Osteoblast (primary cell): ENCODE data around the gene BHLHE23. TPM values are rescaled to one million over a fixed set of nuclear protein-coding genes. Genes with fewer than 3 reads are reported as not detected.

ENCODE experiments used
- DNase-seq: peaks from one replicate; pipeline ENCODE4 v3.0.0; 2011; ENCODE audit warnings: low spot score, mixed read lengths; ENCODE audit not compliant: insufficient read length; ENCODE audit errors: missing footprints
- H2AFZ ChIP-seq: 2 replicates; pipeline ENCODE4 v1.6.0; 2011; ENCODE audit warnings: mild to moderate bottlenecking, low read length
- H3K27ac ChIP-seq: 2 replicates; pipeline ENCODE4 v1.5.1; 2011; ENCODE audit warnings: mild to moderate bottlenecking, low read depth, low read length, moderate library complexity
- H3K27me3 ChIP-seq: 2 replicates; pipeline ENCODE4 v1.6.0; 2012; ENCODE audit warnings: mild to moderate bottlenecking, control low read depth, inconsistent platforms, low read length, moderate library complexity; ENCODE audit not compliant: insufficient read depth
- H3K36me3 ChIP-seq: 2 replicates; pipeline ENCODE4 v1.5.1; 2011; ENCODE audit warnings: mild to moderate bottlenecking, low read length, control low read depth, moderate library complexity; ENCODE audit not compliant: insufficient read depth
- H3K4me1 ChIP-seq: 2 replicates; pipeline ENCODE4 v1.5.1; 2011; ENCODE audit warnings: mild to moderate bottlenecking, low read length, control low read depth, moderate library complexity; ENCODE audit not compliant: insufficient read depth
- H3K4me2 ChIP-seq: 2 replicates; pipeline ENCODE4 v1.6.0; 2011; ENCODE audit warnings: mild to moderate bottlenecking, low read length; ENCODE audit not compliant: insufficient read depth
- H3K4me3 ChIP-seq: fragments of 200-600 bp; sonication (generic); 3 replicates; pipeline ENCODE4 v1.5.1; 2012; ENCODE audit warnings: mild to moderate bottlenecking, low read length, inconsistent platforms; ENCODE audit not compliant: insufficient read depth
- H3K79me2 ChIP-seq: 2 replicates; pipeline ENCODE4 v1.6.0; 2012; ENCODE audit warnings: mild to moderate bottlenecking, low read length, control low read depth, inconsistent platforms; ENCODE audit not compliant: insufficient read depth
- H3K9me3 ChIP-seq: 2 replicates; pipeline ENCODE4 v1.5.1; 2011; ENCODE audit warnings: low read depth, low read length, control low read depth
- H4K20me1 ChIP-seq: 2 replicates; pipeline ENCODE4 v1.6.0; 2012; ENCODE audit warnings: mild to moderate bottlenecking, low read length, control low read depth; ENCODE audit not compliant: insufficient read depth
- CTCF ChIP-seq: IDR thresholded peaks from 2 replicates; pipeline ENCODE4 v1.5.1; 2011; ENCODE audit warnings: mild to moderate bottlenecking, low read depth, low read length, moderate library complexity; ENCODE audit errors: extremely low read depth
- total RNA-seq: library from RNA; depleted of rRNA; stranded (reverse); fragments of >200 nt; gene quantifications from 2 replicates; pipeline ENCODE4 v1.2.3, GENCODE V29; 2012

Gene BHLHE23
- total RNA-seq, 1 donor = not detected

- H4K20me1 ChIP-seq = peaks cover 13% of the 10 kb centered on the region
- H3K4me3 ChIP-seq = no peak overlapping the region
- H3K27ac ChIP-seq = no peak overlapping the region
- DNase-seq = no peak
- H3K27me3 ChIP-seq = peaks cover 5% of the 10 kb centered on the region
- TF ChIP-seq CTCF = no peak
- H3K4me1 ChIP-seq = no peaks in the 10 kb centered on the region
- H3K36me3 ChIP-seq = peaks cover 20% of the 10 kb centered on the region
- no peaks in the 10 kb centered on the region for H3K9me3 ChIP-seq
- H3K4me2 ChIP-seq = no peak overlapping the region
- no peak overlapping the region for H2AFZ ChIP-seq
- no peaks in the 10 kb centered on the region for H3K79me2 ChIP-seq
These were observed 40.3 kb downstream of the BHLHE23 start for GRCh38 chr20:62966212-62967148.

- no peak for TF ChIP-seq CTCF
- Histone ChIP-seq H3K9me3 (no peaks in the 10 kb centered on the region), H2AFZ (no peak overlapping the region), H3K4me2 (no peak overlapping the region), H4K20me1 (peaks cover 12% of the 10 kb centered on the region), H3K79me2 (peaks cover under 1% of the 10 kb centered on the region), H3K4me3 (no peak overlapping the region), H3K4me1 (no peaks in the 10 kb centered on the region), H3K36me3 (peaks cover 23% of the 10 kb centered on the region), H3K27me3 (peaks cover 3% of the 10 kb centered on the region), H3K27ac (no peak overlapping the region)
- no peak for DNase-seq
These were observed 41.4 kb downstream of the BHLHE23 start for GRCh38 chr20:62965363-62965771.

GRCh38 chr20:62964700-62965099, 42.1 kb downstream of the BHLHE23 start:
- Histone ChIP-seq H3K27me3 (no peaks in the 10 kb centered on the region), H2AFZ (no peak overlapping the region), H3K4me1 (no peaks in the 10 kb centered on the region), H3K27ac (no peak overlapping the region), H3K4me3 (no peak overlapping the region), H3K9me3 (no peaks in the 10 kb centered on the region), H4K20me1 (peaks cover 16% of the 10 kb centered on the region), H3K4me2 (no peak overlapping the region), H3K79me2 (peaks cover 2% of the 10 kb centered on the region), H3K36me3 (peaks cover 28% of the 10 kb centered on the region)
- no peak for DNase-seq
- TF ChIP-seq CTCF = no peak

- Histone ChIP-seq H3K9me3 (no peaks in the 10 kb centered on the region), H2AFZ (no peak overlapping the region), H3K4me2 (no peak overlapping the region), H3K4me1 (no peaks in the 10 kb centered on the region), H3K79me2 (peaks cover 2% of the 10 kb centered on the region), H3K36me3 (peaks cover 29% of the 10 kb centered on the region), H4K20me1 (peaks cover 14% of the 10 kb centered on the region), H3K27me3 (no peaks in the 10 kb centered on the region), H3K4me3 (no peak overlapping the region), H3K27ac (no peak overlapping the region)
- TF ChIP-seq CTCF = no peak
- no peak for DNase-seq
These were observed 43.0 kb downstream of the BHLHE23 start for GRCh38 chr20:62963614-62964397.
